ENCODE results near the gene DYSF. TPM values are rescaled to one million over a fixed set of nuclear protein-coding genes. Genes with fewer than 3 reads are reported as not detected.

Gene DYSF
- total RNA-seq, 1 experiment from 2014 or later = 5.5 TPM

DNA sequence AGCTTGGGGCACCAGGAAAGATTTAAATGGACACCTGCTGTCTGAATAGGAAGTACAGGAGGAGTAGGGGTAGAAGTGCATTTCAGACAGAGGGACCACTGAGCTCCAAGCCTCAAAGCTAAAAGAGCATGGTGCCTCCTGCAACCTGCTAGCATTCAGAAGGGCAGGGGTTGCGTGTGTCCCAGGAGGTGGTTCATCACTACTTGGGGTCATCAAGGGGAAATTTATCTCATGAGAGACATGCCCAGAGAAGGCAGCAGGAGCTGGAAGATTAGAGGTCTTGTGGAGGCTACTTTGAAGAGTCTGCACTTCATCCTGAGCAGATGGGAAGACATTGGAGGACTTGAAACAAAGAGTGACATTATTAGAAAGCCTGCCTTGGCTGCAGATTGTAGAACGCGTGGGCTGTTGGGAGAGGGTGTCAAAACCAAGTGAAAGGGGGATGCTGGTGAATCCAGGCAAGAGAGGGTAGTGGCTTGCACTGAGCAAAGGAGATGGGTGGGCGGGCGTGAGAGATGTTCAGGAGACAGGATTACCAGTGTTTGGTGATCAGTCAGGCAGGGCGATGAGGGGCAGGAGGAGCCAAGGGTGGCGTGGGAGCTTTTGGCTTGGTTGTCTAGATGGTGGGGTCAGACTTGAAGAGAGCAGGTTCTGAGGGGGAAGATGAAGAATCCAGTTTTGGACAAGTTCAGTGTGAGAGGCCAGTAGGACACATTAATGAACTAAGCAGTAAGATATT, 154.0 kb downstream of the DYSF start:
- peaks cover 10% of the 10 kb centered on the region for H3K27me3 Mint-ChIP-seq (ENCODE audit: low read depth)
- Histone ChIP-seq H3K9ac (ENCODE audit: extremely low read depth, insufficient read length, low read length) (no peak overlapping the region), H3K27ac (ENCODE audit: insufficient read length, low read depth, low read length) (no peak overlapping the region), H3K18ac (ENCODE audit: insufficient read length, low read depth, low read length) (no peak overlapping the region), H3K23ac (ENCODE audit: insufficient read length, low read depth, low read length) (no peak overlapping the region), H2AK5ac (ENCODE audit: insufficient read length, low read length) (no peak overlapping the region), H3K9me3 (ENCODE audit: control insufficient read depth, low read depth, low read length) (no peaks in the 10 kb centered on the region), H4K20me1 (ENCODE audit: control insufficient read depth, insufficient read depth, insufficient read length) (no peaks in the 10 kb centered on the region), H2AFZ (ENCODE audit: low read length) (no peak overlapping the region), H3K4me2 (ENCODE audit: insufficient read depth, insufficient read length, low read length) (no peak overlapping the region), H2BK120ac (ENCODE audit: low read depth, low read length, poor library complexity, severe bottlenecking) (no peak overlapping the region), H3K14ac (ENCODE audit: insufficient read depth, low read length) (no peak overlapping the region), H2BK15ac (ENCODE audit: low read depth, low read length) (no peak overlapping the region), H3K79me1 (ENCODE audit: insufficient read depth, low read depth, low read length, poor library complexity, severe bottlenecking) (no peaks in the 10 kb centered on the region), H3K23me2 (ENCODE audit: insufficient read length, low read depth, low read length, poor library complexity, severe bottlenecking) (no peaks in the 10 kb centered on the region), H3K27me3 (ENCODE audit: insufficient read depth, low read length) (no peaks in the 10 kb centered on the region), H2BK20ac (ENCODE audit: low read depth, low read length, poor library complexity, severe bottlenecking) (no peak overlapping the region), H2BK12ac (ENCODE audit: insufficient read length, low read depth, low read length) (no peak overlapping the region), H3T11ph (ENCODE audit: low read length) (no peak overlapping the region), H3K56ac (ENCODE audit: insufficient read length, low read depth, low read length) (no peak overlapping the region), H4K5ac (ENCODE audit: insufficient read length, low read depth, low read length) (no peak overlapping the region), H2BK5ac (ENCODE audit: insufficient read length, low read length) (no peak overlapping the region), H3K4ac (ENCODE audit: low read depth, low read length) (no peak overlapping the region), H3K79me2 (ENCODE audit: insufficient read depth, low read length) (no peaks in the 10 kb centered on the region), H4K91ac (ENCODE audit: insufficient read length, low read depth, low read length) (no peak overlapping the region), H3K4me1 (ENCODE audit: insufficient read depth, low read length) (peaks cover 8% of the 10 kb centered on the region; the same call in 1 of the 2 replicates), H4K8ac (replicated peaks; ENCODE audit: insufficient read length, low read depth, low read length) (no peak overlapping the region)
- TF ChIP-seq, protein P1, sequence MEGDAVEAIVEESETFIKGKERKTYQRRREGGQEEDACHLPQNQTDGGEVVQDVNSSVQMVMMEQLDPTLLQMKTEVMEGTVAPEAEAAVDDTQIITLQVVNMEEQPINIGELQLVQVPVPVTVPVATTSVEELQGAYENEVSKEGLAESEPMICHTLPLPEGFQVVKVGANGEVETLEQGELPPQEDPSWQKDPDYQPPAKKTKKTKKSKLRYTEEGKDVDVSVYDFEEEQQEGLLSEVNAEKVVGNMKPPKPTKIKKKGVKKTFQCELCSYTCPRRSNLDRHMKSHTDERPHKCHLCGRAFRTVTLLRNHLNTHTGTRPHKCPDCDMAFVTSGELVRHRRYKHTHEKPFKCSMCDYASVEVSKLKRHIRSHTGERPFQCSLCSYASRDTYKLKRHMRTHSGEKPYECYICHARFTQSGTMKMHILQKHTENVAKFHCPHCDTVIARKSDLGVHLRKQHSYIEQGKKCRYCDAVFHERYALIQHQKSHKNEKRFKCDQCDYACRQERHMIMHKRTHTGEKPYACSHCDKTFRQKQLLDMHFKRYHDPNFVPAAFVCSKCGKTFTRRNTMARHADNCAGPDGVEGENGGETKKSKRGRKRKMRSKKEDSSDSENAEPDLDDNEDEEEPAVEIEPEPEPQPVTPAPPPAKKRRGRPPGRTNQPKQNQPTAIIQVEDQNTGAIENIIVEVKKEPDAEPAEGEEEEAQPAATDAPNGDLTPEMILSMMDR (conservative IDR thresholded peaks at IDR 0.05) = no peak
- peaks cover 0 to 1% (median 0%) of the 10 kb centered on the region in 3 experiments; a peak in 2 of 7 replicates for H3K36me3 Mint-ChIP-seq (ENCODE audit: insufficient read depth in 1 of 3, low read depth in 3 of 3)
- H3K27ac Mint-ChIP-seq = no peak overlapping the region
- no peaks in the 10 kb centered on the region; a peak in 1 of 5 replicates for H3K9me3 Mint-ChIP-seq
- DNase-seq = peak; percentile 10
- peaks cover 27 to 29% of the 10 kb centered on the region in 2 experiments for H3K4me1 Mint-ChIP-seq
- no peak overlapping the region for H3K4me3 Mint-ChIP-seq
- no CpG with 5 or more reads among the region's 7 CpGs for WGBS (ENCODE audit: extremely low coverage, insufficient read length, low lambda C conversion rate)

All from H9 (cell line).